ENCODE results near the gene PPL.

- no peak for TF ChIP-seq POLR2A (IDR thresholded peaks at IDR 0.05; ENCODE audit: low read depth, low read length)
- TF ChIP-seq POLR2AphosphoS5 (IDR thresholded peaks at IDR 0.05; ENCODE audit: low read depth, low read length): no peak
Observed at GRCh38 chr16:4984174-4984990, 47.4 kb upstream of the PPL start.

All from GM12891 (cell line).